ENCODE results near the gene MGAT5B.

- TF ChIP-seq TAF1 (IDR thresholded peaks at IDR 0.05; ENCODE audit: low read depth, low read length) (no peak), POLR2A (IDR thresholded peaks at IDR 0.05; ENCODE audit: low read depth, low read length) (no peak)
Observed at GRCh38 chr17:76927577-76927976, 59.4 kb downstream of the MGAT5B start.

Measured in GM12891 (cell line).